Upper lobe of left lung (tissue), 6 donors: Measurements from ENCODE around the gene PRMT2. TPM values are rescaled to one million over a fixed set of nuclear protein-coding genes. Genes with fewer than 3 reads are reported as not detected.
A peak's percentile ranks its signal among the peaks of the same experiment; 100 is the strongest.

ENCODE experiments used
- ATAC-seq, 2 donors: fragments of 200-7000 bp; cut with Tn5 transposase; one replicate each; pipeline ENCODE4 v1.9.1; 2022; ENCODE audit warnings: mild to moderate bottlenecking in 2 of 2, moderate library complexity in 2 of 2; ENCODE audit not compliant: low FRiP score in 2 of 2
- DNase-seq, 2 donors: peaks; one replicate each; pipeline ENCODE4 v3.0.0-alpha.2; 2019 to 2020
- H3K27ac ChIP-seq, 4 donors: fragments of 200-600 bp; sonication (generic); one replicate each; pipeline ENCODE4 v1.5.1; 2016 to 2019
- H3K27me3 ChIP-seq, 4 donors: fragments of 200-600 bp; sonication (generic); one replicate each; pipeline ENCODE4 v1.5.1; 2017 to 2019
- H3K36me3 ChIP-seq, 4 donors: fragments of 200-600 bp; sonication (generic); one replicate each; pipeline ENCODE4 v1.5.1; 2016 to 2019
- H3K4me1 ChIP-seq, 4 donors: fragments of 200-600 bp; sonication (generic); one replicate each; pipeline ENCODE4 v1.5.1; 2018 to 2019
- H3K4me3 ChIP-seq, 4 donors: fragments of 200-600 bp; sonication (generic); one replicate each; pipeline ENCODE4 v1.5.1; 2017 to 2019; ENCODE audit warnings: mild to moderate bottlenecking in 2 of 4, moderate library complexity in 1 of 4
- H3K9me3 ChIP-seq, 4 donors: fragments of 200-600 bp; sonication (generic); one replicate each; pipeline ENCODE4 v1.5.1; 2018 to 2019
- CTCF ChIP-seq, 6 experiments: fragments of 450-650 bp in 4 of 6; fragments of 200-600 bp in 2 of 6; sonication (generic) in 2 of 6; IDR thresholded peaks; one replicate each; pipeline ENCODE4 v1.5.1; 2016 to 2019; ENCODE audit warnings: antibody characterized with exemption in 6 of 6
- EP300 ChIP-seq, 4 donors: sonication (generic); formaldehyde crosslinking; IDR thresholded peaks; one replicate each; pipeline ENCODE4 v1.5.1; 2017; ENCODE audit warnings: antibody characterized with exemption in 4 of 4, control low read depth in 2 of 4
- POLR2A ChIP-seq, 4 donors: fragments of 450-650 bp; IDR thresholded peaks; one replicate each; pipeline ENCODE4 v1.5.1; 2016 to 2017; ENCODE audit warnings: antibody characterized with exemption in 4 of 4, mild to moderate bottlenecking in 2 of 4
- POLR2AphosphoS5 ChIP-seq, 2 donors: sonication (generic); formaldehyde crosslinking; IDR thresholded peaks; one replicate each; pipeline ENCODE4 v1.5.1; 2017; ENCODE audit warnings: antibody characterized with exemption in 2 of 2
- WGBS, 2 donors: methylation state at CpG; one replicate each; pipeline ENCODE4 v1.1.5; 2017 to 2018; 5-methylcytosine and 5-hydroxymethylcytosine counted together
- total RNA-seq, 6 donors: library from RNA; depleted of rRNA in 4 of 6; stranded (reverse); fragments of >200 nt in 4 of 6; gene quantifications; one replicate each; pipeline versions ENCODE4 v1.1.0 to v1.2.1, GENCODE V29; 2016 to 2021
- donor health status: DM: no; HTN: no; CAD: no; lungs with moderate emphysema.
- donor health status: DM: no; HTN: yes; CAD: no; lungs with severe emphysema.

PRMT2 gene
- total RNA-seq, 6 donors from 2014 or later = 91.6 to 152 (median 115) TPM

GRCh38 chr21:46633566-46633965 lies 1.9 kb upstream of the PRMT2 start:
- no peak overlapping the region for H3K4me3 ChIP-seq
- WGBS, 2 donors = 93% methylated on average over 5 of the region's 5 CpGs
- H3K9me3 ChIP-seq = no peaks in the 10 kb centered on the region
- no peaks in the 10 kb centered on the region for H3K36me3 ChIP-seq
- peaks cover 19 to 26% (median 25%) of the 10 kb centered on the region in 4 donors for H3K4me1 ChIP-seq
- H3K27ac ChIP-seq = no peak overlapping the region
- TF ChIP-seq CTCF (IDR thresholded peaks at IDR 0.05) = no peak
- TF ChIP-seq EP300 (IDR thresholded peaks at IDR 0.05) = no peak
- TF ChIP-seq POLR2A (IDR thresholded peaks at IDR 0.05) = no peak
- no peak for TF ChIP-seq POLR2AphosphoS5 (IDR thresholded peaks at IDR 0.05)
- DNase-seq = no peak
- H3K27me3 ChIP-seq = no peaks in the 10 kb centered on the region
- ATAC-seq = no peak

GRCh38 chr21:46634427-46634826 lies 1.0 kb upstream of the PRMT2 start:
- 90 to 93% methylated on average over 8 of the region's 8 CpGs for WGBS, 2 donors
- DNase-seq = no peak

GRCh38 chr21:46634966-46635323 lies 529 bp upstream of the PRMT2 start:
- 1% methylated on average over 11 to 14 of the region's 14 CpGs for WGBS, 2 donors
- H3K36me3 ChIP-seq = no peaks in the 10 kb centered on the region
- peaks cover 25 to 38% (median 36%) of the 10 kb centered on the region in 4 donors for H3K4me1 ChIP-seq
- ATAC-seq (peak; percentile 72 to 80), DNase-seq (peak in 1 of 2 donors; percentile 52)
- peak overlapping the region; percentile 99 to 100 (median 100) for H3K27ac ChIP-seq
- no peaks in the 10 kb centered on the region for H3K27me3 ChIP-seq
- no peaks in the 10 kb centered on the region for H3K9me3 ChIP-seq
- peak overlapping the region; percentile 64 to 94 (median 84) for H3K4me3 ChIP-seq
- TF ChIP-seq EP300 (IDR thresholded peaks at IDR 0.05) (no peak), POLR2A (IDR thresholded peaks at IDR 0.05) (no peak), CTCF (IDR thresholded peaks at IDR 0.05) (no peak), POLR2AphosphoS5 (IDR thresholded peaks at IDR 0.05) (no peak)

More at GRCh38 chr21:46634427-46634826, 1.0 kb upstream of the PRMT2 start:
- Histone ChIP-seq H3K36me3 (no peaks in the 10 kb centered on the region), H3K4me3 (peak overlapping the region in 3 of 4 donors; percentile 75 to 94 (median 93)), H3K27me3 (no peaks in the 10 kb centered on the region), H3K4me1 (peaks cover 20 to 35% (median 32%) of the 10 kb centered on the region in 4 donors), H3K27ac (peak overlapping the region; percentile 99 to 100 (median 100)), H3K9me3 (no peaks in the 10 kb centered on the region)
- no peak for ATAC-seq
- no peak for TF ChIP-seq POLR2A (IDR thresholded peaks at IDR 0.05)
- no peak for TF ChIP-seq CTCF (IDR thresholded peaks at IDR 0.05)
- TF ChIP-seq POLR2AphosphoS5 (IDR thresholded peaks at IDR 0.05) = no peak
- TF ChIP-seq EP300 (IDR thresholded peaks at IDR 0.05) = no peak

- no peak for DNase-seq
- 8% methylated on average over 8 of the region's 8 CpGs for WGBS, 2 donors
- ATAC-seq = no peak
- peaks cover 27 to 40% (median 37%) of the 10 kb centered on the region in 4 donors for H3K4me1 ChIP-seq
- H3K9me3 ChIP-seq = no peaks in the 10 kb centered on the region
- no peaks in the 10 kb centered on the region for H3K27me3 ChIP-seq
- H3K4me3 ChIP-seq = peak overlapping the region; percentile 75 to 94 (median 86)
- peak overlapping the region; percentile 99 to 100 (median 100) for H3K27ac ChIP-seq
- TF ChIP-seq CTCF (IDR thresholded peaks at IDR 0.05) (no peak), POLR2AphosphoS5 (IDR thresholded peaks at IDR 0.05) (no peak), EP300 (IDR thresholded peaks at IDR 0.05) (no peak), POLR2A (IDR thresholded peaks at IDR 0.05) (no peak)
- H3K36me3 ChIP-seq = peaks cover 1 to 5% (median 2%) of the 10 kb centered on the region in 4 donors
These were observed 673 bp downstream of the PRMT2 start for GRCh38 chr21:46636181-46636512.
